Vagina (tissue), 2 donors: ENCODE data around the gene BAIAP2L1. TPM values are rescaled to one million over a fixed set of nuclear protein-coding genes. Genes with fewer than 3 reads are reported as not detected.
A peak's percentile ranks its signal among the peaks of the same experiment; 100 is the strongest.

Source experiments
- DNase-seq, 2 donors: peaks; one replicate each; pipeline ENCODE4 v3.0.0-alpha.2; 2017; ENCODE audit errors: extremely low spot score in 2 of 2
- H3K27ac ChIP-seq: fragments of 200-600 bp; sonication (generic); one replicate; pipeline ENCODE4 v1.5.1; 2019
- H3K27me3 ChIP-seq: fragments of 200-600 bp; sonication (generic); one replicate; pipeline ENCODE4 v1.5.1; 2019
- H3K36me3 ChIP-seq, 2 donors: fragments of 200-600 bp; sonication (generic); one replicate each; pipeline ENCODE4 v1.5.1; 2017 to 2019
- H3K4me1 ChIP-seq: fragments of 200-600 bp; sonication (generic); one replicate; pipeline ENCODE4 v1.5.1; 2019
- H3K4me3 ChIP-seq, 2 donors: fragments of 200-600 bp; sonication (generic); 1 replicate in 1 of 2; 2 replicates in 1 of 2; pipeline ENCODE4 v1.5.1; 2016 to 2019
- H3K9me3 ChIP-seq: fragments of 200-600 bp; sonication (generic); one replicate; pipeline ENCODE4 v1.5.1; 2019
- CTCF ChIP-seq, 3 experiments: fragments of 450-650 bp in 2 of 3; fragments of 200-600 bp in 1 of 3; sonication (generic) in 1 of 3; IDR thresholded peaks; one replicate each; pipeline ENCODE4 v1.5.1; 2017 to 2019; ENCODE audit warnings: antibody characterized with exemption in 3 of 3, mild to moderate bottlenecking in 2 of 3, moderate library complexity in 2 of 3
- POLR2A ChIP-seq, 2 donors: fragments of 450-650 bp; IDR thresholded peaks; one replicate each; pipeline ENCODE4 v1.6.1; 2017; ENCODE audit warnings: antibody characterized with exemption in 2 of 2, mild to moderate bottlenecking in 2 of 2, moderate library complexity in 2 of 2
- POLR2AphosphoS5 ChIP-seq, 2 donors: sonication (generic); formaldehyde crosslinking; IDR thresholded peaks; one replicate each; pipeline ENCODE4 v1.9.0; 2017; ENCODE audit warnings: antibody characterized with exemption in 2 of 2, mild to moderate bottlenecking in 2 of 2, low read depth in 1 of 2; ENCODE audit not compliant: insufficient read depth in 1 of 2
- intact Hi-C: fragments of 100-400 bp; cut with DNase I; formaldehyde crosslinking; loops from one replicate; pipeline ENCODE4 v1.15.1; 2023
- total RNA-seq: library from RNA; depleted of rRNA; stranded (reverse); fragments of >200 nt; gene quantifications from one replicate; pipeline ENCODE4 v1.2.3, GENCODE V29; 2016

Gene BAIAP2L1
- total RNA-seq, 1 donor from 2014 or later = 17.2 TPM

GRCh38 chr7:98288064-98288823, 112.6 kb downstream of the BAIAP2L1 start:
- DNase-seq = no peak
- Histone ChIP-seq H3K4me3 (no peak overlapping the region), H3K27me3 (no peaks in the 10 kb centered on the region), H3K4me1 (peaks cover 64% of the 10 kb centered on the region), H3K9me3 (no peaks in the 10 kb centered on the region), H3K36me3 (peaks cover 0 to 18% of the 10 kb centered on the region in 2 donors), H3K27ac (peak overlapping the region; percentile 99)
- intact Hi-C loops = loop anchor here (5.0 kb wide), 1 partner anchor 36 kb away; the partner anchor contains the start of gene TECPR1
- TF ChIP-seq CTCF (IDR thresholded peaks at IDR 0.05) (no peak), POLR2A (IDR thresholded peaks at IDR 0.05) (no peak), POLR2AphosphoS5 (IDR thresholded peaks at IDR 0.05; ENCODE audit: insufficient read depth in 1 of 2, low read depth in 1 of 2) (no peak)

GRCh38 chr7:98287486-98287959, 113.4 kb downstream of the BAIAP2L1 start:
- intact Hi-C loops = loop anchor here (5.0 kb wide), 1 partner anchor 35 kb away; the partner anchor contains the start of gene TECPR1
- Histone ChIP-seq H3K9me3 (no peaks in the 10 kb centered on the region), H3K36me3 (peaks cover 0 to 12% of the 10 kb centered on the region in 2 donors), H3K4me3 (no peak overlapping the region), H3K27ac (peak overlapping the region; percentile 99), H3K4me1 (peaks cover 71% of the 10 kb centered on the region), H3K27me3 (no peaks in the 10 kb centered on the region)
- DNase-seq = no peak
- TF ChIP-seq POLR2AphosphoS5 (IDR thresholded peaks at IDR 0.05; ENCODE audit: insufficient read depth in 1 of 2, low read depth in 1 of 2) (peak in 1 of 2 donors; percentile 8), CTCF (IDR thresholded peaks at IDR 0.05) (no peak)

- Histone ChIP-seq H3K27me3 (no peaks in the 10 kb centered on the region), H3K9me3 (no peaks in the 10 kb centered on the region), H3K4me1 (peaks cover 76% of the 10 kb centered on the region), H3K4me3 (peak overlapping the region in 1 of 2 donors; percentile 99), H3K36me3 (peaks cover 0 to 5% of the 10 kb centered on the region in 2 donors), H3K27ac (peak overlapping the region; percentile 99)
- no peak for DNase-seq
- TF ChIP-seq POLR2A (IDR thresholded peaks at IDR 0.05) = no peak
- TF ChIP-seq POLR2AphosphoS5 (IDR thresholded peaks at IDR 0.05; ENCODE audit: insufficient read depth in 1 of 2, low read depth in 1 of 2) = no peak
- TF ChIP-seq CTCF (IDR thresholded peaks at IDR 0.05) = no peak
- intact Hi-C loops = loop anchor here (5.0 kb wide), 1 partner anchor 35 kb away; the partner anchor contains the start of gene TECPR1
Observed at GRCh38 chr7:98286701-98287485, 114.0 kb downstream of the BAIAP2L1 start.

- peak overlapping the region; percentile 99 for H3K27ac ChIP-seq
- DNase-seq = peak in 1 of 2 donors; percentile 95
- no peaks in the 10 kb centered on the region for H3K36me3 ChIP-seq
- peaks cover 76% of the 10 kb centered on the region for H3K4me1 ChIP-seq
- H3K4me3 ChIP-seq = peak overlapping the region; percentile 99
- intact Hi-C loops = loop anchor here (5.0 kb wide), 1 partner anchor 34 kb away; the partner anchor contains the start of gene TECPR1
- H3K27me3 ChIP-seq = no peaks in the 10 kb centered on the region
- no peaks in the 10 kb centered on the region for H3K9me3 ChIP-seq
- TF ChIP-seq CTCF (IDR thresholded peaks at IDR 0.05) (no peak), POLR2A (IDR thresholded peaks at IDR 0.05) (peak in 1 of 2 donors; percentile 31), POLR2AphosphoS5 (IDR thresholded peaks at IDR 0.05; ENCODE audit: insufficient read depth in 1 of 2, low read depth in 1 of 2) (peak; percentile 45 to 81)
Observed at GRCh38 chr7:98286093-98286539, 114.8 kb downstream of the BAIAP2L1 start.
